Prostate gland (tissue), 2 donors: ENCODE measurements around the gene H6PD.

ENCODE experiments used
- POLR2A ChIP-seq: fragments of 450-650 bp; IDR thresholded peaks from one replicate; pipeline ENCODE4 v1.6.1; 2016; ENCODE audit warnings: antibody characterized with exemption, mild to moderate bottlenecking
- TF ChIP-seq, protein P1 (sequence below), 4 experiments: fragments of 200-600 bp in 2 of 4; fragments of 450-650 bp in 2 of 4; sonication (generic) in 2 of 4; IDR thresholded peaks; 1 replicate in 3 of 4; 2 replicates in 1 of 4; pipeline ENCODE4 v1.5.1; 2016 to 2019; ENCODE audit warnings: antibody characterized with exemption in 4 of 4, mild to moderate bottlenecking in 2 of 4, moderate library complexity in 2 of 4

DNA sequence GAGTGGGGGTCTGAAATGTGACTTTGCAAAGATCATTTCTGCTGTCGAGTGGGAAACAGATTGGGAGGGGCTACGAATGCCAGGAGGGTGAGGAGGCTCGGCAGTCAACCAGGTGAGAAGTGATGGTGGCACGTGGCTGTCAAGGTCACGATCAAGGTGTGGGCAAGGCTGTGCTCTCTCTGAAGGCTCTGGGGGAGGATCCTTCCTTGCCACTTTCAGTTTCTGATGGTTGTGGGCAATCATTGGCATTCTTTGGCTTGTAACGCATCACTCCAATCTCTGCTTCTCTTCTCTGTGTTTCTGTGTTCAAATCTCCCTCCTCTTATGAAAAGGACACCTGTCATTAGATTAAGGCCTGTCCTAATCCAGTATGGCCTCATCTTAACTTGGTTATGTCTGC, 52.0 kb downstream of the H6PD start:
- TF ChIP-seq, protein P1, sequence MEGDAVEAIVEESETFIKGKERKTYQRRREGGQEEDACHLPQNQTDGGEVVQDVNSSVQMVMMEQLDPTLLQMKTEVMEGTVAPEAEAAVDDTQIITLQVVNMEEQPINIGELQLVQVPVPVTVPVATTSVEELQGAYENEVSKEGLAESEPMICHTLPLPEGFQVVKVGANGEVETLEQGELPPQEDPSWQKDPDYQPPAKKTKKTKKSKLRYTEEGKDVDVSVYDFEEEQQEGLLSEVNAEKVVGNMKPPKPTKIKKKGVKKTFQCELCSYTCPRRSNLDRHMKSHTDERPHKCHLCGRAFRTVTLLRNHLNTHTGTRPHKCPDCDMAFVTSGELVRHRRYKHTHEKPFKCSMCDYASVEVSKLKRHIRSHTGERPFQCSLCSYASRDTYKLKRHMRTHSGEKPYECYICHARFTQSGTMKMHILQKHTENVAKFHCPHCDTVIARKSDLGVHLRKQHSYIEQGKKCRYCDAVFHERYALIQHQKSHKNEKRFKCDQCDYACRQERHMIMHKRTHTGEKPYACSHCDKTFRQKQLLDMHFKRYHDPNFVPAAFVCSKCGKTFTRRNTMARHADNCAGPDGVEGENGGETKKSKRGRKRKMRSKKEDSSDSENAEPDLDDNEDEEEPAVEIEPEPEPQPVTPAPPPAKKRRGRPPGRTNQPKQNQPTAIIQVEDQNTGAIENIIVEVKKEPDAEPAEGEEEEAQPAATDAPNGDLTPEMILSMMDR (IDR thresholded peaks at IDR 0.05) = no peak
- no peak for TF ChIP-seq POLR2A
